HCT116 (cell line): ENCODE results near the gene HES6. TPM values are rescaled to one million over a fixed set of nuclear protein-coding genes. Genes with fewer than 3 reads are reported as not detected.

ENCODE experiments used
- ATAC-seq: fragments of 200-7000 bp; cut with Tn5 transposase; 2 replicates; pipeline ENCODE4 v1.9.1; 2020; ENCODE audit warnings: mild to moderate bottlenecking, moderate library complexity
- BruUV-seq: library from RNA; stranded (reverse); fragments of 400-500 nt; replicated peaks from 2 replicates; lab custom pipeline; 2021; lab: Mats Ljungman, UMichigan
- CTCF ChIA-PET: fragments of 300-600 bp; sonication (Branson Sonifier 250); formaldehyde crosslinking; loops from one replicate; lab custom pipeline; 2021; ENCODE audit warnings: antibody characterized with exemption; lab: Charles Lee
- POLR2A ChIA-PET: fragments of 300-600, 350-600 bp; sonication (Branson Sonifier 250); formaldehyde crosslinking; loops from one replicate; lab custom pipeline; 2021; ENCODE audit warnings: antibody characterized with exemption; lab: Charles Lee
- RAD21 ChIA-PET, 2 experiments: fragments of 300-600 bp; sonication (Branson Sonifier 250); formaldehyde crosslinking; loops; one replicate each; lab custom pipeline; 2023; ENCODE audit warnings: low total read pairs in 2 of 2; ENCODE audit not compliant: uncharacterized antibody in 2 of 2, unreplicated experiment in 2 of 2, low non-redundant PET in 1 of 2; lab: Charles Lee
- DNase-seq: peaks from one replicate; pipeline ENCODE4 v3.0.0-alpha.2; 2010; ENCODE audit warnings: low read depth, low spot score
- H2AFZ ChIP-seq: fragments of 200-600 bp; shearing (Covaris generic), sonication (generic); 2 replicates; pipeline ENCODE4 v1.6.1; 2017; ENCODE audit warnings: low read depth, mixed run types, mixed read lengths, antibody characterized with exemption, low read length; ENCODE audit not compliant: poor library complexity, severe bottlenecking
- H3K27ac ChIP-seq: 2 replicates; pipeline ENCODE4 v1.5.1; 2012; ENCODE audit warnings: low read depth, low read length
- H3K27me3 ChIP-seq: fragments of 200-600 bp; sonication (generic); 2 replicates; pipeline ENCODE4 v1.6.1; 2016; ENCODE audit warnings: mixed run types, low read length, mixed read lengths; ENCODE audit not compliant: insufficient read depth
- H3K36me3 ChIP-seq, 2 experiments: fragments of 200-500 bp in 1 of 2; fragments of 200-600 bp in 1 of 2; sonication (Bioruptor generic) in 1 of 2; sonication (generic) in 1 of 2; 2 replicates each; pipeline versions ENCODE4 v1.5.1 to v1.6.1; 2014 to 2016; ENCODE audit warnings: low read length in 2 of 2, inconsistent platforms in 1 of 2, mixed read lengths in 1 of 2, mixed run types in 1 of 2; ENCODE audit not compliant: insufficient read depth in 2 of 2, control insufficient read depth in 1 of 2
- H3K4me1 ChIP-seq, 2 experiments: fragments of 200-600 bp in 1 of 2; sonication (generic) in 1 of 2; 2 replicates each; pipeline versions ENCODE4 v1.5.1 to v1.6.1; 2012 to 2017; ENCODE audit warnings: low read length in 2 of 2, inconsistent platforms in 1 of 2, mild to moderate bottlenecking in 1 of 2, mixed read lengths in 1 of 2, mixed run types in 1 of 2, moderate library complexity in 1 of 2; ENCODE audit not compliant: insufficient read depth in 2 of 2, control insufficient read depth in 1 of 2
- H3K4me2 ChIP-seq: fragments of 200-600 bp; sonication (generic); 2 replicates; pipeline ENCODE4 v1.6.1; 2017; ENCODE audit warnings: mixed run types, low read length, mixed read lengths
- H3K4me3 ChIP-seq, 2 experiments: fragments of 200-600 bp in 1 of 2; sonication (generic) in 1 of 2; replicated peaks in 1 of 2; 2 replicates each; pipeline ENCODE4 v1.5.1; 2011 to 2016; ENCODE audit warnings: low read length in 2 of 2, control low read depth in 1 of 2, low read depth in 1 of 2, mild to moderate bottlenecking in 1 of 2, mixed read lengths in 1 of 2, mixed run types in 1 of 2
- H3K79me2 ChIP-seq: fragments of 200-600 bp; sonication (generic); 2 replicates; pipeline ENCODE4 v1.6.1; 2017; ENCODE audit warnings: mild to moderate bottlenecking, mixed run types, low read length, moderate library complexity, mixed read lengths; ENCODE audit not compliant: insufficient read depth
- H3K9ac ChIP-seq: fragments of 200-600 bp; sonication (generic); 2 replicates; pipeline ENCODE4 v1.6.1; 2016; ENCODE audit warnings: low read length, mixed read lengths
- H3K9me2 ChIP-seq: fragments of 200-600 bp; sonication (generic), shearing (Covaris generic); 2 replicates; pipeline ENCODE4 v1.6.1; 2017; ENCODE audit warnings: mixed run types, mild to moderate bottlenecking, moderate library complexity; ENCODE audit not compliant: insufficient read depth
- H3K9me3 ChIP-seq, 2 experiments: fragments of 200-500 bp in 1 of 2; fragments of 200-600 bp in 1 of 2; sonication (Bioruptor generic) in 1 of 2; sonication (generic) in 1 of 2; 2 replicates each; pipeline ENCODE4 v1.6.1; 2014 to 2017; ENCODE audit warnings: low read length in 2 of 2, mixed read lengths in 2 of 2, inconsistent platforms in 1 of 2, low read depth in 1 of 2, mild to moderate bottlenecking in 1 of 2, mixed run types in 1 of 2, moderate library complexity in 1 of 2; ENCODE audit not compliant: control insufficient read depth in 1 of 2, insufficient read depth in 1 of 2
- H4K20me1 ChIP-seq: fragments of 200-600 bp; sonication (generic), shearing (Covaris generic); 2 replicates; pipeline ENCODE4 v1.6.1; 2017; ENCODE audit warnings: mixed run types, mild to moderate bottlenecking, moderate library complexity; ENCODE audit not compliant: insufficient read depth
- CBX3 ChIP-seq: IDR thresholded peaks from 2 replicates; pipeline ENCODE4 v1.6.1; 2012; ENCODE audit warnings: low read depth
- EZH2phosphoT487 ChIP-seq: fragments of 200-600 bp; IDR thresholded peaks from 2 replicates; pipeline ENCODE4 v1.6.1; 2018; ENCODE audit warnings: antibody characterized with exemption, borderline replicate concordance
- JUND ChIP-seq: IDR thresholded peaks from 2 replicates; pipeline ENCODE4 v1.6.1; 2012
- POLR2A ChIP-seq: IDR thresholded peaks from 2 replicates; pipeline ENCODE4 v1.7.0; 2011; ENCODE audit warnings: borderline replicate concordance; ENCODE audit not compliant: insufficient read depth, insufficient read length; ENCODE audit errors: extremely low read depth
- SP1 ChIP-seq: IDR thresholded peaks from 2 replicates; pipeline ENCODE4 v1.6.1; 2012; ENCODE audit warnings: low read depth
- SRF ChIP-seq: IDR thresholded peaks from 2 replicates; pipeline ENCODE4 v1.6.1; 2012; ENCODE audit warnings: low read depth
- TCF7L2 ChIP-seq: IDR thresholded peaks from 2 replicates; pipeline ENCODE4 v1.7.0; 2011; ENCODE audit warnings: borderline replicate concordance, inconsistent platforms; ENCODE audit not compliant: insufficient read depth, insufficient read length; ENCODE audit errors: extremely low read depth
- intact Hi-C: fragments of 100-400 bp; cut with micrococcal nuclease; formaldehyde crosslinking; loops from 2 replicates; pipeline ENCODE4 v1.10.0; 2022
- total RNA-seq: library from RNA; stranded (reverse); gene quantifications from one replicate; pipeline ENCODE4 v1.2.1, GENCODE V29; 2021; ENCODE audit not compliant: unreplicated experiment
- TF ChIP-seq, protein P1 (sequence below): IDR thresholded peaks from 2 replicates; pipeline ENCODE4 v1.6.1; 2011; ENCODE audit warnings: mild to moderate bottlenecking, low read length, moderate library complexity; ENCODE audit not compliant: insufficient replicate concordance; ENCODE audit errors: extremely low read depth
- TF ChIP-seq, protein P2 (sequence below), 3 experiments: fragments of 200-600 bp in 1 of 3; sonication (generic) in 1 of 3; IDR thresholded peaks in 2 of 3; conservative IDR thresholded peaks in 1 of 3; 2 replicates each; pipeline ENCODE4 v1.5.1; 2012 to 2017; ENCODE audit warnings: low read depth in 2 of 3, low read length in 2 of 3, antibody characterized with exemption in 1 of 3, borderline replicate concordance in 1 of 3, control low read depth in 1 of 3, mild to moderate bottlenecking in 1 of 3, mixed read lengths in 1 of 3, mixed run types in 1 of 3, moderate library complexity in 1 of 3; ENCODE audit not compliant: insufficient read depth in 1 of 3
- TF ChIP-seq, protein P3 (sequence below): IDR thresholded peaks from 2 replicates; pipeline ENCODE4 v1.6.1; 2012
- TF ChIP-seq, protein P4 (sequence below): IDR thresholded peaks from 2 replicates; pipeline ENCODE4 v1.6.1; 2012; ENCODE audit warnings: low read depth

Gene HES6
- total RNA-seq, 1 experiment from 2014 or later, result 47.8 TPM

DNA sequence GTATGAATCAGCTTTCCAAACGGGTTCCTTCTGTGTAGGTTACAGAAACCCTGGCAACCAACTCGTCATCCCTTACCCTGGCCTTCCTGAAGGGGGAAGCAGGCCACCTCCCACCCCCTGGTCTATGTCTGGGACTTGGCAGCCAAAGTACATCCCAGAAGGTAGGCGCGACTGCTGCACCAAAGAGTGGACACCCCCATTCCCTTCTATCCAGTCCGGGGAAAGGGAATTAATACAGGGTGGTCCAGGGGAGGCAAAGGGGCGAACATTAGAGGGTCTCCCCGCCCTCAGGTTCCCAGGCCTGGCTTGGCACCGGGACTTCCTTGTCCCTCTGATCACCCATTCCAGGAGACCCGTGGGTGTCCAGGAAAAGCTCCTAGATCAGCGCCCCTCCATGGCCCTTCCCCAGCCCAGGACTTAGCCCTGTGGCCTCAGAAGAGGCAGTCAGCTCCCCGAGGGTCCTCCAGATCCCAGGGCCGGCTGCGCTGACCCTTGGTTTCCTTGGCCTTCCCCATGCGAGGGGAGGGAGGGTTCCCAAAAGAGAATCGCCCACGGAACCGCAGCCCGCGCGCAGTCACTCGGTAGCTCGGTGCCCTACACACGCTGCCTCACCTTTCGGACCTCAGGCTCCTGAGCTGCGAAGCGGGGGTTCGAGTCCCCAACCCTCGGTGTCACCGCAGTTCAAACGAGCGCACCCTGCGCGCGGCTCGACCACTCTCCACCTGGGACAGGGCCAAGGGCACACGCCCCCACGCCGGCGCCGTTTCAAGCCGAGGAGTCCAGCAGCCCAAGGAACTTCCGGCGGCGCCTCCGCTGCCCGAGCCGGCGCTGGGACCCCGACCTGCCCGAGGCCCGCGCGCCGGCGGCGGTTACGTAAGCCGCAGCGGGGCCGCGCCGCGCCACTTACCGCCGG lies 48.2 kb upstream of the HES6 start, which contains the start of gene PER2:
PER2 (minus strand) TSS at position 874 of the 913 bp plus-strand sequence. CDS start 10,674 bp downstream, outside the sequence.
- peaks cover 21 to 41% of the 10 kb centered on the region in 2 experiments for H3K4me1 ChIP-seq
- POLR2A ChIA-PET, result no interaction called here
- TF ChIP-seq, protein P1, sequence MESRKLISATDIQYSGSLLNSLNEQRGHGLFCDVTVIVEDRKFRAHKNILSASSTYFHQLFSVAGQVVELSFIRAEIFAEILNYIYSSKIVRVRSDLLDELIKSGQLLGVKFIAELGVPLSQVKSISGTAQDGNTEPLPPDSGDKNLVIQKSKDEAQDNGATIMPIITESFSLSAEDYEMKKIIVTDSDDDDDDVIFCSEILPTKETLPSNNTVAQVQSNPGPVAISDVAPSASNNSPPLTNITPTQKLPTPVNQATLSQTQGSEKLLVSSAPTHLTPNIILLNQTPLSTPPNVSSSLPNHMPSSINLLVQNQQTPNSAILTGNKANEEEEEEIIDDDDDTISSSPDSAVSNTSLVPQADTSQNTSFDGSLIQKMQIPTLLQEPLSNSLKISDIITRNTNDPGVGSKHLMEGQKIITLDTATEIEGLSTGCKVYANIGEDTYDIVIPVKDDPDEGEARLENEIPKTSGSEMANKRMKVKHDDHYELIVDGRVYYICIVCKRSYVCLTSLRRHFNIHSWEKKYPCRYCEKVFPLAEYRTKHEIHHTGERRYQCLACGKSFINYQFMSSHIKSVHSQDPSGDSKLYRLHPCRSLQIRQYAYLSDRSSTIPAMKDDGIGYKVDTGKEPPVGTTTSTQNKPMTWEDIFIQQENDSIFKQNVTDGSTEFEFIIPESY, result no peak
- TF ChIP-seq CBX3, result no peak
- no peak for TF ChIP-seq SRF
- TF ChIP-seq, protein P2, sequence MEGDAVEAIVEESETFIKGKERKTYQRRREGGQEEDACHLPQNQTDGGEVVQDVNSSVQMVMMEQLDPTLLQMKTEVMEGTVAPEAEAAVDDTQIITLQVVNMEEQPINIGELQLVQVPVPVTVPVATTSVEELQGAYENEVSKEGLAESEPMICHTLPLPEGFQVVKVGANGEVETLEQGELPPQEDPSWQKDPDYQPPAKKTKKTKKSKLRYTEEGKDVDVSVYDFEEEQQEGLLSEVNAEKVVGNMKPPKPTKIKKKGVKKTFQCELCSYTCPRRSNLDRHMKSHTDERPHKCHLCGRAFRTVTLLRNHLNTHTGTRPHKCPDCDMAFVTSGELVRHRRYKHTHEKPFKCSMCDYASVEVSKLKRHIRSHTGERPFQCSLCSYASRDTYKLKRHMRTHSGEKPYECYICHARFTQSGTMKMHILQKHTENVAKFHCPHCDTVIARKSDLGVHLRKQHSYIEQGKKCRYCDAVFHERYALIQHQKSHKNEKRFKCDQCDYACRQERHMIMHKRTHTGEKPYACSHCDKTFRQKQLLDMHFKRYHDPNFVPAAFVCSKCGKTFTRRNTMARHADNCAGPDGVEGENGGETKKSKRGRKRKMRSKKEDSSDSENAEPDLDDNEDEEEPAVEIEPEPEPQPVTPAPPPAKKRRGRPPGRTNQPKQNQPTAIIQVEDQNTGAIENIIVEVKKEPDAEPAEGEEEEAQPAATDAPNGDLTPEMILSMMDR (IDR thresholded peaks at IDR 0.05 in 2 of 3, conservative IDR thresholded peaks at IDR 0.05 in 1 of 3; ENCODE audit: borderline replicate concordance in 1 of 3, insufficient read depth in 1 of 3, low read depth in 2 of 3, low read length in 2 of 3), result peak in 2 of 3 experiments; percentile 11 to 14; a peak in 2 of 6 replicates
- TF ChIP-seq POLR2A, result no peak
- peak; percentile 38 for TF ChIP-seq TCF7L2
- no peak for TF ChIP-seq JUND
- no peak for TF ChIP-seq EZH2phosphoT487
- TF ChIP-seq, protein P3, sequence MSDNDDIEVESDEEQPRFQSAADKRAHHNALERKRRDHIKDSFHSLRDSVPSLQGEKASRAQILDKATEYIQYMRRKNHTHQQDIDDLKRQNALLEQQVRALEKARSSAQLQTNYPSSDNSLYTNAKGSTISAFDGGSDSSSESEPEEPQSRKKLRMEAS, result no peak
- TF ChIP-seq, protein P4, sequence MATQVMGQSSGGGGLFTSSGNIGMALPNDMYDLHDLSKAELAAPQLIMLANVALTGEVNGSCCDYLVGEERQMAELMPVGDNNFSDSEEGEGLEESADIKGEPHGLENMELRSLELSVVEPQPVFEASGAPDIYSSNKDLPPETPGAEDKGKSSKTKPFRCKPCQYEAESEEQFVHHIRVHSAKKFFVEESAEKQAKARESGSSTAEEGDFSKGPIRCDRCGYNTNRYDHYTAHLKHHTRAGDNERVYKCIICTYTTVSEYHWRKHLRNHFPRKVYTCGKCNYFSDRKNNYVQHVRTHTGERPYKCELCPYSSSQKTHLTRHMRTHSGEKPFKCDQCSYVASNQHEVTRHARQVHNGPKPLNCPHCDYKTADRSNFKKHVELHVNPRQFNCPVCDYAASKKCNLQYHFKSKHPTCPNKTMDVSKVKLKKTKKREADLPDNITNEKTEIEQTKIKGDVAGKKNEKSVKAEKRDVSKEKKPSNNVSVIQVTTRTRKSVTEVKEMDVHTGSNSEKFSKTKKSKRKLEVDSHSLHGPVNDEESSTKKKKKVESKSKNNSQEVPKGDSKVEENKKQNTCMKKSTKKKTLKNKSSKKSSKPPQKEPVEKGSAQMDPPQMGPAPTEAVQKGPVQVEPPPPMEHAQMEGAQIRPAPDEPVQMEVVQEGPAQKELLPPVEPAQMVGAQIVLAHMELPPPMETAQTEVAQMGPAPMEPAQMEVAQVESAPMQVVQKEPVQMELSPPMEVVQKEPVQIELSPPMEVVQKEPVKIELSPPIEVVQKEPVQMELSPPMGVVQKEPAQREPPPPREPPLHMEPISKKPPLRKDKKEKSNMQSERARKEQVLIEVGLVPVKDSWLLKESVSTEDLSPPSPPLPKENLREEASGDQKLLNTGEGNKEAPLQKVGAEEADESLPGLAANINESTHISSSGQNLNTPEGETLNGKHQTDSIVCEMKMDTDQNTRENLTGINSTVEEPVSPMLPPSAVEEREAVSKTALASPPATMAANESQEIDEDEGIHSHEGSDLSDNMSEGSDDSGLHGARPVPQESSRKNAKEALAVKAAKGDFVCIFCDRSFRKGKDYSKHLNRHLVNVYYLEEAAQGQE, result no peak
- no peak for TF ChIP-seq SP1
- TF ChIP-seq, all 23 proteins: peak for 2
- H3K9me2 ChIP-seq, result no peaks in the 10 kb centered on the region
- CTCF ChIA-PET, result no interaction called here
- BruUV-seq, result no TSS peak
- ATAC-seq, result peak; percentile 49
- H2AFZ ChIP-seq, result no peak within 1 kb of the TSS
- no peaks in the 10 kb centered on the region for H3K36me3 ChIP-seq
- H3K4me2 ChIP-seq, result peak within 1 kb of the TSS; percentile 96
- peak; percentile 43 for DNase-seq
- H3K27me3 ChIP-seq, result no peaks in the 10 kb centered on the region
- peak within 1 kb of the TSS; percentile 83 for H3K9ac ChIP-seq
- H4K20me1 ChIP-seq, result no peaks in the 10 kb centered on the region
- peak within 1 kb of the TSS; percentile 78 for H3K27ac ChIP-seq
- intact Hi-C loops, result no loop called here
- RAD21 ChIA-PET, result no interaction called here
- peak within 1 kb of the TSS; percentile 73 to 84 for H3K4me3 ChIP-seq
- peaks cover 32% of the 10 kb centered on the region for H3K79me2 ChIP-seq
- H3K9me3 ChIP-seq, result no peaks in the 10 kb centered on the region
